ENCODE results near the gene ADRB1.
A peak's percentile ranks its signal among the peaks of the same experiment; 100 is the strongest.

Gene ADRB1

DNA sequence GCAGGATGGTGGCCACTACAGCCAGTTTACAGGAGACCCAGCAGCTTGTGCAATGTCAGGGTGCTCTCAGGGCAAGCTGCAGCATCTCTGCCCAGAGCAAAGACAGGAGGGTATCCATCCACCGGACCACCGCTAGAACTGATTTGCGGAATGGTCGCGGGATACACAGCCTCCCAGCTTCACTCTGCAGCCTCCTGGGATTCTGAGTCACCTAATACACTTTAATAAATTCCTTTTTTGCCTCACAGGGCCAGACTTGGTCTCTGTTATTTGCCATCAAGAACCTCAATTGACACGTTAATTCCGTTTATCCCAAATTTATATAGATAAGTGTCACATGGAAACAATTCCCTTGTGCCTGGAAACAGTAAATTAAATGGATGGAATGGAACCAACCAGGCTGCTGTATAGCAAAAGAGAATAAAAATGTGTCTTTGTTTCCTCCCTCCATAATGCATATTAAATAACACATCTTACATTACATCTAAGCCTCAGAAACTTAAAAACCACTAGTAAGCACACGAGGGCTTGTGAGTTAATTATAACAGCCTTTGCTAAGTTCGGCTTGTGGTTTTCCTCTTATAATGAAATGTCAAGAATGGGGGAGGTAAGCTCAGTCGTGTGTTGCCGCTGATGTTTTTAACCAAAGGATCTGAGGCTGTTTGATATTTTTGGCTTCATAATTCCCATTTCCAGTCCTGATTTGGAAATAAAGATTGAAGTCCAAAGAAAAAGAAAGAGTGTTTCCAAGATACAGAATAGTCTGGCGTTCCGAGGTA, 52.1 kb downstream of the ADRB1 start:
- no peak overlapping the region for H2AFZ ChIP-seq (ENCODE audit: low read length)
- no peak overlapping the region for H2AK5ac ChIP-seq (ENCODE audit: low read depth, low read length)
- DNase-seq (ENCODE audit: low spot score), result no peak
- no peaks in the 10 kb centered on the region for H3K9me3 ChIP-seq (replicated peaks in 1 of 2; ENCODE audit: control insufficient read depth in 2 of 2, insufficient read depth in 1 of 2, low read depth in 1 of 2, low read length in 2 of 2)
- no peak overlapping the region for H3K4ac ChIP-seq (ENCODE audit: low read length)
- H2BK12ac ChIP-seq (ENCODE audit: low read length), result no peak overlapping the region
- H2BK15ac ChIP-seq (ENCODE audit: low read length), result no peak overlapping the region
- no peak overlapping the region for H3K14ac ChIP-seq (ENCODE audit: low read length)
- H3K18ac ChIP-seq (ENCODE audit: low read length), result no peak overlapping the region
- whole genome bisulfite sequencing, 2 donors (ENCODE audit: extremely low coverage in 2 of 2, insufficient read length in 2 of 2, insufficient replicate concordance in 1 of 2), result no CpG with 5 or more reads among the region's 13 CpGs
- H2BK5ac ChIP-seq (ENCODE audit: low read length), result no peak overlapping the region
- no peak overlapping the region for H3K4me3 ChIP-seq (ENCODE audit: low read length in 2 of 2)
- no peak overlapping the region for H4K8ac ChIP-seq (ENCODE audit: low read depth, low read length)
- H3K27ac ChIP-seq (replicated peaks; ENCODE audit: low read length), result no peak overlapping the region
- H4K91ac ChIP-seq (ENCODE audit: low read depth, low read length, poor library complexity), result no peak overlapping the region
- no peaks in the 10 kb centered on the region for H3K79me1 ChIP-seq (ENCODE audit: low read depth, low read length)
- no peaks in the 10 kb centered on the region for H3K36me3 ChIP-seq (replicated peaks in 1 of 2; ENCODE audit: control insufficient read depth in 2 of 2, insufficient read depth in 2 of 2, low read length in 2 of 2)
- no peak overlapping the region for H2BK120ac ChIP-seq (ENCODE audit: low read depth, low read length)
- peak overlapping the region; percentile 22 for H3K23ac ChIP-seq (ENCODE audit: low read depth, low read length, poor library complexity)
- no peak overlapping the region for H3K4me2 ChIP-seq (ENCODE audit: insufficient read depth, low read length, poor library complexity, severe bottlenecking)
- no peak overlapping the region for H3K9ac ChIP-seq (ENCODE audit: low read depth, low read length, poor library complexity)
- H3K27me3 ChIP-seq (ENCODE audit: control insufficient read depth in 3 of 3, insufficient read depth in 3 of 3, low read depth in 1 of 3, low read length in 3 of 3), result peaks cover 5 to 40% (median 6%) of the 10 kb centered on the region in 3 experiments
- H3K4me1 ChIP-seq (ENCODE audit: control insufficient read depth in 2 of 2, insufficient read depth in 1 of 2, low read depth in 1 of 2, low read length in 2 of 2), result no peaks in the 10 kb centered on the region

All from neuronal stem cell (in vitro differentiated cells).